K562 (cell line): ENCODE results near the gene PSRC1. TPM values are rescaled to one million over a fixed set of nuclear protein-coding genes. Genes with fewer than 3 reads are reported as not detected.

ENCODE experiments used
- ARID1B ChIP-seq: fragments of 450-650 bp; IDR thresholded peaks from 2 replicates; pipeline ENCODE4 v1.6.1; 2016; ENCODE audit warnings: antibody characterized with exemption, mild to moderate bottlenecking, inconsistent platforms
- ARNT ChIP-seq, 2 experiments: fragments of 450-650 bp; IDR thresholded peaks; 2 replicates each; pipeline ENCODE4 v1.6.1; 2016; ENCODE audit warnings: mild to moderate bottlenecking in 1 of 2
- BCOR ChIP-seq: fragments of 450-650 bp; IDR thresholded peaks from 2 replicates; pipeline ENCODE4 v1.6.1; 2016
- CREBBP ChIP-seq: IDR thresholded peaks from one replicate; pipeline ENCODE4 v1.6.1; 2012; ENCODE audit warnings: low read depth, mild to moderate bottlenecking, control low read depth, inconsistent platforms, low read length
- DPF2 ChIP-seq: fragments of 450-650 bp; IDR thresholded peaks from 2 replicates; pipeline ENCODE4 v1.6.1; 2016
- EP300 ChIP-seq: IDR thresholded peaks from 2 replicates; pipeline ENCODE4 v1.6.1; 2012; ENCODE audit warnings: low read length, improper control_type of control experiment
- FOSL1 ChIP-seq: fragments of 200-800 bp; sonication (Bioruptor generic); conservative IDR thresholded peaks from 2 replicates; pipeline ENCODE4 v1.6.1; 2016; ENCODE audit warnings: missing genetic modification characterization, missing compliant biosample characterization
- FOXM1 ChIP-seq, 2 experiments: fragments of 450-650 bp in 1 of 2; sonication (generic) in 1 of 2; formaldehyde crosslinking in 1 of 2; IDR thresholded peaks; 2 replicates each; pipeline versions ENCODE4 v1.6.1 to v1.9.0; 2017 to 2022; ENCODE audit warnings: low read depth in 2 of 2, mild to moderate bottlenecking in 2 of 2, missing genetic modification reagents in 1 of 2, moderate library complexity in 1 of 2
- GABPB1 ChIP-seq: sonication (generic); formaldehyde crosslinking; IDR thresholded peaks from 2 replicates; pipeline ENCODE4 v1.8.0; 2022; ENCODE audit warnings: mild to moderate bottlenecking, missing genetic modification reagents
- GATAD2B ChIP-seq: fragments of 450-650 bp; IDR thresholded peaks from 2 replicates; pipeline ENCODE4 v1.6.1; 2017; ENCODE audit warnings: mild to moderate bottlenecking, borderline replicate concordance
- HDAC1 ChIP-seq, 2 experiments: fragments of 450-650 bp; IDR thresholded peaks; 2 replicates each; pipeline ENCODE4 v1.6.1; 2016 to 2017; ENCODE audit warnings: inconsistent platforms in 1 of 2, mild to moderate bottlenecking in 1 of 2, moderate library complexity in 1 of 2
- HNRNPL ChIP-seq: fragments of 200-400 bp; formaldehyde crosslinking; IDR thresholded peaks from 2 replicates; pipeline ENCODE4 v1.6.1; 2017; ENCODE audit warnings: low read depth, mild to moderate bottlenecking, low read length
- KAT2B ChIP-seq: IDR thresholded peaks from one replicate; pipeline ENCODE4 v1.6.1; 2012; ENCODE audit warnings: low read depth, mild to moderate bottlenecking, control low read depth, inconsistent platforms, low read length, moderate library complexity
- MEIS2 ChIP-seq: fragments of 450-650 bp; IDR thresholded peaks from 2 replicates; pipeline ENCODE4 v1.6.1; 2014; ENCODE audit warnings: mild to moderate bottlenecking; ENCODE audit not compliant: partially characterized antibody
- MTA2 ChIP-seq: fragments of 450-650 bp; IDR thresholded peaks from 2 replicates; pipeline ENCODE4 v1.6.1; 2016; ENCODE audit warnings: low read depth
- PHF8 ChIP-seq: fragments of 200-600 bp; sonication (generic); IDR thresholded peaks from 2 replicates; pipeline ENCODE4 v1.6.1; 2012; ENCODE audit warnings: mixed run types, mild to moderate bottlenecking, inconsistent platforms, low read length, moderate library complexity, borderline replicate concordance
- SIN3B ChIP-seq: fragments of 450-650 bp; IDR thresholded peaks from 2 replicates; pipeline ENCODE4 v1.6.1; 2017; ENCODE audit warnings: low read depth, mild to moderate bottlenecking, moderate library complexity
- SMARCE1 ChIP-seq: fragments of 450-650 bp; IDR thresholded peaks from 2 replicates; pipeline ENCODE4 v1.7.1; 2016; ENCODE audit warnings: mild to moderate bottlenecking
- TRIM28 ChIP-seq: fragments of 450-650 bp; IDR thresholded peaks from 2 replicates; pipeline ENCODE4 v1.6.1; 2017
- ZNF263 ChIP-seq: sonication (generic); formaldehyde crosslinking; IDR thresholded peaks from 2 replicates; pipeline ENCODE4 v1.8.0; 2022; ENCODE audit warnings: mild to moderate bottlenecking, missing genetic modification reagents, borderline replicate concordance
- ZNF431 ChIP-seq: sonication (generic); formaldehyde crosslinking; IDR thresholded peaks from 2 replicates; pipeline ENCODE4 v1.8.0; 2022; ENCODE audit warnings: mild to moderate bottlenecking, missing genetic modification reagents
- ZNF668 ChIP-seq: fragments of 250-450 bp; sonication (Bioruptor Pico); IDR thresholded peaks from 2 replicates; pipeline ENCODE4 v1.8.0; 2022; ENCODE audit warnings: mild to moderate bottlenecking, inconsistent platforms
- ZNF778 ChIP-seq: fragments of 450-650 bp; formaldehyde crosslinking; IDR thresholded peaks from 2 replicates; pipeline ENCODE4 v1.4.0; 2020; ENCODE audit warnings: mild to moderate bottlenecking, moderate library complexity
- polyA plus RNA-seq, 8 experiments: library from polyadenylated mRNA; depleted of rRNA in 4 of 8; stranded (reverse) in 5 of 8; unstranded in 3 of 8; fragments of >200 nt; fragmentation: Nextera tagmentation in 2 of 8; fragmentation: Illumina TruSeq in 1 of 8; extraction: Ambion mirVana in 2 of 8; extraction: Trizol in 1 of 8; gene quantifications; 2 replicates each; pipeline versions ENCODE4 v1.2.1 to v1.2.3, GENCODE V29; 2011 to 2014; ENCODE audit warnings: inconsistent platforms in 1 of 8, missing spikeins in 1 of 8
- total RNA-seq, 7 experiments: library from RNA; depleted of rRNA in 6 of 7; stranded (reverse); fragments of >200 nt in 6 of 7; fragmentation: Illumina TruSeq in 2 of 7; extraction: Trizol in 2 of 7; gene quantifications; 2 replicates each; pipeline versions ENCODE4 v1.2.1 to v1.2.3, GENCODE V29; 2011 to 2021; ENCODE audit warnings: low replicate concordance in 1 of 7
- TF ChIP-seq, protein P1 (sequence below): fragments of 450-650 bp; formaldehyde crosslinking; IDR thresholded peaks from 2 replicates; pipeline ENCODE4 v1.4.0; 2020; ENCODE audit warnings: mild to moderate bottlenecking, moderate library complexity
- TF ChIP-seq, protein P2 (sequence below): fragments of 250-450 bp; sonication (Bioruptor Pico); IDR thresholded peaks from 2 replicates; pipeline ENCODE4 v1.9.0; 2021; ENCODE audit warnings: mild to moderate bottlenecking
- TF ChIP-seq, protein P3 (sequence below): fragments of 450-650 bp; IDR thresholded peaks from 2 replicates; pipeline ENCODE4 v1.6.1; 2016; ENCODE audit warnings: low read depth, mild to moderate bottlenecking, moderate library complexity
- TF ChIP-seq, protein P4 (sequence below): sonication (generic); formaldehyde crosslinking; IDR thresholded peaks from 2 replicates; pipeline ENCODE4 v1.8.0; 2023; ENCODE audit warnings: mild to moderate bottlenecking, missing genetic modification reagents

PSRC1 gene
- total and polyA plus RNA-seq, 9 of the 15 experiments (the other 6 are each of a cell fraction or from before 2014, with no cell fraction given), result 6.5 to 65.2 (median 39.3) TPM

DNA sequence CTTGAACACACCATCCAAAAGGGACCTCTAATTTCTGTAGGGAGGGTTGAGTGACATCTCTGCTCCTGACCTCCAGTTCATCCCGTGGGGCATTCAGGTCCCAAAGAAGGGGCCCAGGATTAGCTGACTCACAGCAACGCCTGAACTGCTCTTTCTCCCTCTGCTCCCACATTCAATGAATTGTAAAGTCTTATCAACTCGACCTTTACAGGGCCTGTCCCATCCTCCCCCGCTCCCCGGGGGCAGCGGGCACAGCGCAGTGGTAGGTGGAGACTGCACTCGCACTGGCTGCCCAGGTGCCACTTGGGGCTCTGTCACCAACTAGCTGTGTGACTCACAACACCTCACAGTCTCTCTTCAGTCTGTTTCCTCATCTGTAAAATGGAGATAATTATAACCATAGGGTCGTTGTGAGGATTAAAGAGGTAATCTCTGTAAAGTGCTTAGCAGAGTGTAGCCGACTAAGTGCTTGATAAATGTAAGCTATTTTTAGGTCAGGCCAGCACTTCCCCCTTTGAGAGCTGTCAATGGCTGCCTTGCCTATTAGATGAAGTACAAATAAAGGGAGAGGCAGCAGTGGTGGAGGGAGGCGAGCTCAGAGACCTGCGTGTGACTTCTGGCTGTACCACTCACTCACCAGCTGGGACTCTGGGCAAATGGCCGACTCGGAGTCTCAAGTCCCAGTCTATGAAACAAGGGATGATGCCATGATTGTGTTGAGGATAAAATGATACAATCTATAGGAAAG lies 24.5 kb upstream of the PSRC1 start (continued):
- TF ChIP-seq, protein P1, sequence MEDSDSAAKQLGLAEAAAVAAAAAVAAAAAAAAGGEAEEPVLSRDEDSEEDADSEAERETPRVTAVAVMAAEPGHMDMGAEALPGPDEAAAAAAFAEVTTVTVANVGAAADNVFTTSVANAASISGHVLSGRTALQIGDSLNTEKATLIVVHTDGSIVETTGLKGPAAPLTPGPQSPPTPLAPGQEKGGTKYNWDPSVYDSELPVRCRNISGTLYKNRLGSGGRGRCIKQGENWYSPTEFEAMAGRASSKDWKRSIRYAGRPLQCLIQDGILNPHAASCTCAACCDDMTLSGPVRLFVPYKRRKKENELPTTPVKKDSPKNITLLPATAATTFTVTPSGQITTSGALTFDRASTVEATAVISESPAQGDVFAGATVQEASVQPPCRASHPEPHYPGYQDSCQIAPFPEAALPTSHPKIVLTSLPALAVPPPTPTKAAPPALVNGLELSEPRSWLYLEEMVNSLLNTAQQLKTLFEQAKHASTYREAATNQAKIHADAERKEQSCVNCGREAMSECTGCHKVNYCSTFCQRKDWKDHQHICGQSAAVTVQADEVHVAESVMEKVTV (CRISPR knock-in tag), result 0 out of 2 replicates have a peak, but pooled peaks have one; percentile 20
- TF ChIP-seq ZNF431 (CRISPR knock-in tag), result peak; percentile 59; the same call in 1 of the 2 replicates
- TF ChIP-seq MTA2, result peak; percentile 46; the same call in 1 of the 2 replicates
- no peak for TF ChIP-seq CREBBP
- TF ChIP-seq GABPB1 (CRISPR knock-in tag), result peak; percentile 51; the same call in 1 of the 2 replicates
- TF ChIP-seq BCOR, result peak; percentile 91
- no peak for TF ChIP-seq ZNF668 (CRISPR knock-in tag)
- TF ChIP-seq, protein P2, sequence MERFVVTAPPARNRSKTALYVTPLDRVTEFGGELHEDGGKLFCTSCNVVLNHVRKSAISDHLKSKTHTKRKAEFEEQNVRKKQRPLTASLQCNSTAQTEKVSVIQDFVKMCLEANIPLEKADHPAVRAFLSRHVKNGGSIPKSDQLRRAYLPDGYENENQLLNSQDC (CRISPR knock-in tag), result no peak
- 0 out of 4 replicates have a peak, but pooled peaks of 1 of the 2 experiments have one; percentile 49 for TF ChIP-seq ARNT (IDR thresholded peaks at IDR 0.05)
- TF ChIP-seq ZNF263 (CRISPR knock-in tag), result peak; percentile 3; the same call in 1 of the 2 replicates
- TF ChIP-seq SMARCE1, result peak; percentile 88
- 0 out of 2 replicates have a peak, but pooled peaks have one; percentile 37 for TF ChIP-seq TRIM28
- TF ChIP-seq EP300, result peak; percentile 51; the same call in 1 of the 2 replicates
- no peak for TF ChIP-seq ZNF778
- peak; percentile 85 for TF ChIP-seq FOSL1 (tag)
- peak in 1 of 2 experiments; percentile 88; a peak in 2 of 4 replicates for TF ChIP-seq HDAC1 (IDR thresholded peaks at IDR 0.05)
- peak; percentile 87; the same call in 1 of the 2 replicates for TF ChIP-seq GATAD2B
- no peak for TF ChIP-seq SIN3B
- no peak; the same call in 1 of the 2 replicates for TF ChIP-seq PHF8
- TF ChIP-seq, protein P3, sequence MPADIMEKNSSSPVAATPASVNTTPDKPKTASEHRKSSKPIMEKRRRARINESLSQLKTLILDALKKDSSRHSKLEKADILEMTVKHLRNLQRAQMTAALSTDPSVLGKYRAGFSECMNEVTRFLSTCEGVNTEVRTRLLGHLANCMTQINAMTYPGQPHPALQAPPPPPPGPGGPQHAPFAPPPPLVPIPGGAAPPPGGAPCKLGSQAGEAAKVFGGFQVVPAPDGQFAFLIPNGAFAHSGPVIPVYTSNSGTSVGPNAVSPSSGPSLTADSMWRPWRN, result peak; percentile 75
- peak; percentile 58 for TF ChIP-seq MEIS2
- peak; percentile 92 for TF ChIP-seq DPF2
- peak; percentile 44; the same call in 1 of the 2 replicates for TF ChIP-seq FOXM1 (IDR thresholded peaks at IDR 0.05; ENCODE audit: low read depth)
- no peak for TF ChIP-seq FOXM1 (CRISPR knock-in tag; IDR thresholded peaks at IDR 0.05; ENCODE audit: low read depth)
- TF ChIP-seq KAT2B, result no peak
- TF ChIP-seq ARID1B, result peak; percentile 87
- TF ChIP-seq, protein P4, sequence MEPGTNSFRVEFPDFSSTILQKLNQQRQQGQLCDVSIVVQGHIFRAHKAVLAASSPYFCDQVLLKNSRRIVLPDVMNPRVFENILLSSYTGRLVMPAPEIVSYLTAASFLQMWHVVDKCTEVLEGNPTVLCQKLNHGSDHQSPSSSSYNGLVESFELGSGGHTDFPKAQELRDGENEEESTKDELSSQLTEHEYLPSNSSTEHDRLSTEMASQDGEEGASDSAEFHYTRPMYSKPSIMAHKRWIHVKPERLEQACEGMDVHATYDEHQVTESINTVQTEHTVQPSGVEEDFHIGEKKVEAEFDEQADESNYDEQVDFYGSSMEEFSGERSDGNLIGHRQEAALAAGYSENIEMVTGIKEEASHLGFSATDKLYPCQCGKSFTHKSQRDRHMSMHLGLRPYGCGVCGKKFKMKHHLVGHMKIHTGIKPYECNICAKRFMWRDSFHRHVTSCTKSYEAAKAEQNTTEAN (CRISPR knock-in tag), result no peak
- 0 out of 2 replicates have a peak, but pooled peaks have one; percentile 82 for TF ChIP-seq HNRNPL
